ENCODE measurements around the gene TNFRSF14.
A peak's percentile ranks its signal among the peaks of the same experiment; 100 is the strongest.

The TNFRSF14 gene

GRCh38 chr1:2525920-2526823 lies 30.0 kb upstream of the TNFRSF14 start, which contains the start of gene PANK4:
PANK4 (minus strand) TSS chr1:2526596; CDS start chr1:2526587, 9 bp downstream.
- Histone ChIP-seq H3K4me3 (ENCODE audit: low read length) (peak within 1 kb of the TSS; percentile 86), H3K27ac (ENCODE audit: low read depth, low read length) (peak within 1 kb of the TSS; percentile 75), H3K27me3 (ENCODE audit: control insufficient read depth, insufficient read depth, low read length) (peaks cover 7% of the 10 kb centered on the region), H3K9ac (ENCODE audit: low read length) (peak within 1 kb of the TSS; percentile 66), H3K4me1 (ENCODE audit: control insufficient read depth, insufficient read depth, low read length) (peaks cover 18% of the 10 kb centered on the region), H3K36me3 (ENCODE audit: control insufficient read depth, insufficient read depth, low read length) (no peaks in the 10 kb centered on the region)

GRCh38 chr1:2526824-2527555 lies 29.2 kb upstream of the TNFRSF14 start:
- Histone ChIP-seq H3K4me1 (ENCODE audit: control insufficient read depth, insufficient read depth, low read length) (peaks cover 18% of the 10 kb centered on the region), H3K9ac (ENCODE audit: low read length) (no peak overlapping the region), H3K27ac (ENCODE audit: low read depth, low read length) (no peak overlapping the region), H3K4me3 (ENCODE audit: low read length) (peak overlapping the region; percentile 49), H3K27me3 (ENCODE audit: control insufficient read depth, insufficient read depth, low read length) (peaks cover 15% of the 10 kb centered on the region), H3K36me3 (ENCODE audit: control insufficient read depth, insufficient read depth, low read length) (no peaks in the 10 kb centered on the region)

DNA sequence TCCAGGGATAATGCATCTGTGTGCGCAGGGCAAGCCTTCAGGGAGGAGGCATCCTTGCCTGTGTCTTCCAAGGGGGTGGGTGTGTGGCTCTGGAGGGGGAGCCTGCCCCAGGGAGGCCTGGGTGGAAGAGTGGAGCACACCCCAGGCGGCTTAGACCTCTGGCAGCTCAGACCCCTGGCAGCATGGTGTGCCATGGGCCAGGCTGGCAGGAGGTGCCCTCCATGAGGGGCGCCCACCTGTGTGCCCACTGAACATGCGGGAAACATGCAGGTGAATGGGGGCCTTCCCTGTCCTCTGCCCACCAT lies 28.7 kb upstream of the TNFRSF14 start:
- Histone ChIP-seq H3K27me3 (ENCODE audit: control insufficient read depth, insufficient read depth, low read length) (peaks cover 19% of the 10 kb centered on the region), H3K36me3 (ENCODE audit: control insufficient read depth, insufficient read depth, low read length) (no peaks in the 10 kb centered on the region), H3K4me3 (ENCODE audit: low read length) (no peak overlapping the region), H3K9ac (ENCODE audit: low read length) (no peak overlapping the region), H3K27ac (ENCODE audit: low read depth, low read length) (no peak overlapping the region), H3K4me1 (ENCODE audit: control insufficient read depth, insufficient read depth, low read length) (peaks cover 18% of the 10 kb centered on the region)

- Histone ChIP-seq H3K27me3 (ENCODE audit: control insufficient read depth, insufficient read depth, low read length) (peaks cover 19% of the 10 kb centered on the region), H3K9ac (ENCODE audit: low read length) (no peak overlapping the region), H3K4me1 (ENCODE audit: control insufficient read depth, insufficient read depth, low read length) (peaks cover 18% of the 10 kb centered on the region), H3K4me3 (ENCODE audit: low read length) (no peak overlapping the region), H3K27ac (ENCODE audit: low read depth, low read length) (no peak overlapping the region), H3K36me3 (ENCODE audit: control insufficient read depth, insufficient read depth, low read length) (no peaks in the 10 kb centered on the region)
Measured at GRCh38 chr1:2528016-2528415, 28.2 kb upstream of the TNFRSF14 start.

DNA sequence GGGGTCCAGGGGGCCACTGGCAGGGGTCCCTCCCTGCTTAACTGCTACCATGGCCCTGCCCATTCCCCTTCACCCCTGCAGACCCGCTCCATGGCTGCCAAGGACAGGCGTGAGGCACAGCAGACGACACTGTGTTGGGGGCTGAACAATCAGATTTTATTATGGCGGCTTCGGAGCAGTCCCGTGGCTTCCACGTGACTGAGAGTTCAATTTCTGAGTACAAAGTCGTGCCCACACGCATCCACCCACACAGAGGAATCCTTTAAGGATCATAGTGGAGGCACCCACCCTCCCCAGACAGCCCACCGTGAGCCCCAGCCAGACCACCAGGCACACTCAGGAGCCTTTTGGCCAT lies 27.6 kb upstream of the TNFRSF14 start:
- Histone ChIP-seq H3K36me3 (ENCODE audit: control insufficient read depth, insufficient read depth, low read length) (no peaks in the 10 kb centered on the region), H3K27me3 (ENCODE audit: control insufficient read depth, insufficient read depth, low read length) (peaks cover 19% of the 10 kb centered on the region), H3K4me1 (ENCODE audit: control insufficient read depth, insufficient read depth, low read length) (peaks cover 18% of the 10 kb centered on the region), H3K27ac (ENCODE audit: low read depth, low read length) (no peak overlapping the region), H3K4me3 (ENCODE audit: low read length) (no peak overlapping the region), H3K9ac (ENCODE audit: low read length) (no peak overlapping the region)

DNA sequence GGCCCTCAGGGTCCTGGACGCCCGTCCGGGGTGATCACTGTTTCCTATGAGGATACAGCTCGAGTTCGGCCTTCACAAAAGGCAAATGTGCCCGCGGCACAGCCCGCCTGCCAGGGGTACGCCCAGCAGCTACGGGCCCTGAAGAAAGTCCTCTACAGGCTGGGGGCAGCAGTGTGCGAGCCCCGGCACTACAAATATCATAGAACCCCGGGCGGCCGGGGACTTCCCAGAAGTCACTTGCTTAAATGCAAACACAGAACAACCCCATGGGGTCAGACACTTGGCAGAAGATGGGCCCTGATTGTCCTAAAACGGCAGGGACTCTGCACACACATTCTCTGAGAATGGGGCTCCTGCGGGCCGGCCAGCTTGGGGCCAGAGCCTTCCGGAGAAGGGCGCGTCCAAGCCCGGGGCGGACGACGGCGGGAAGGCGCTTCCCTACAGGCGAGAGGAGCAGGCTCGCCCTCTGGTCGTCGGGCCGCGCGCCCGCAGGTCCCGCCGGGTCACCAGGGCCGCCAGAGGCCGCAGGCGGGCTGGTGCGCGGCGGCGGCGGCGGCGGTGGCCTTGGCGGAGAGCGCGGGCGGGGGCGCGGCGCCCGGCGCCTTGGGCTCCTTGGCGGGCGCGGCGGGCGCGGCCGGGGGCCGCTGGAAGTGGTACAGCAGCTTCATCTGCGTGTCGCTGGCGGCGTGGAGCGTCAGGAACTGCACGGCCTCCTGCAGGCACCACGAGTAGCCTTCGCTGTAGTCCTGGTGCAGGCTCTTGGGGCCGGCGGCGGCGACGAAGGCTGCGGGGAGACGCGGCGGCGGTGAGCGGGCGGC lies 27.0 kb upstream of the TNFRSF14 start:
- H3K36me3 ChIP-seq (ENCODE audit: control insufficient read depth, insufficient read depth, low read length) = no peaks in the 10 kb centered on the region
- H3K4me3 ChIP-seq (ENCODE audit: low read length) = peak overlapping the region; percentile 48
- H3K9ac ChIP-seq (ENCODE audit: low read length) = no peak overlapping the region
- H3K27ac ChIP-seq (ENCODE audit: low read depth, low read length) = no peak overlapping the region
- peaks cover 15% of the 10 kb centered on the region for H3K4me1 ChIP-seq (ENCODE audit: control insufficient read depth, insufficient read depth, low read length)
- peaks cover 19% of the 10 kb centered on the region for H3K27me3 ChIP-seq (ENCODE audit: control insufficient read depth, insufficient read depth, low read length)

DNA sequence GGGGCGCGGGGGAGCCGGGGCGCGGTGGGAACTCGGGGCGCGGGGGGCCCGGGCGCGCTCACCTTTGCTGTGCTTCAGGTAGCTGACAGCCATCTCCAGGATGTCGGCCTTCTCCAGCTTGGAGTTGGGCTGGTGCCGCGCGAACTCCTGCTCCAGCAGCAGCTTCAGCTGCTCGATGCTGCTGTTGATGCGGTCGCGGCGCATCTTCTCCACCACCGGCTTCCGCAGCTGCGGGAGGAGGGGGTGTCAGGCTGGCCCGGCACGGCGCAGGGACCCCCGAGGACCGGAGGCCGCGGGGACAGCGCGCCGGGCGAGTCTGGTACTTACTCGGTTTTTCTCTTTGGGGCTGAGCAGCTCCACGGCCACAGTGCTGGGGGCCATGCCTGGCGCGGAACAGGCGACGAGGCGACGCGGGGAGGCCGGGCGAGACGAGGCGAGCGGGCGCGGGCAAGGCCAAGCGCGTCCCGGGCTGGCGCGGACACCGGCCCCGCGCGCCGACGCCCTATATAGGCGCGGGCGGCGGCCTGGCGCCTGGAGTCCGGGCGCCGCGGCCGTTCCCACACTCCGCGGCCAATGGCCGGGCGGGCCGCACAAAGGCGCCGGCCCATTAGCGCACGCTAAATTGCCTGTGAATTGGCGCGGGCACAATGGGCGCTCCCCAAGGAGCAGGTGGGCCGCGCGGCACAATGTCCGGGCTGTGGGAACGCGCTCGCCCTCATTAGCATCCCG lies 26.2 kb upstream of the TNFRSF14 start, which contains the start of gene HES5:
Gene HES5 (minus strand): TSS at position 480 of the 729 bp plus-strand sequence. CDS start 99 bp downstream, at position 381.
- no peak within 1 kb of the TSS for H3K27ac ChIP-seq (ENCODE audit: low read depth, low read length)
- H3K4me1 ChIP-seq (ENCODE audit: control insufficient read depth, insufficient read depth, low read length) = peaks cover 8% of the 10 kb centered on the region
- peak within 1 kb of the TSS; percentile 48 for H3K4me3 ChIP-seq (ENCODE audit: low read length)
- no peaks in the 10 kb centered on the region for H3K36me3 ChIP-seq (ENCODE audit: control insufficient read depth, insufficient read depth, low read length)
- no peak within 1 kb of the TSS for H3K9ac ChIP-seq (ENCODE audit: low read length)
- H3K27me3 ChIP-seq (ENCODE audit: control insufficient read depth, insufficient read depth, low read length) = peaks cover 19% of the 10 kb centered on the region

DNA sequence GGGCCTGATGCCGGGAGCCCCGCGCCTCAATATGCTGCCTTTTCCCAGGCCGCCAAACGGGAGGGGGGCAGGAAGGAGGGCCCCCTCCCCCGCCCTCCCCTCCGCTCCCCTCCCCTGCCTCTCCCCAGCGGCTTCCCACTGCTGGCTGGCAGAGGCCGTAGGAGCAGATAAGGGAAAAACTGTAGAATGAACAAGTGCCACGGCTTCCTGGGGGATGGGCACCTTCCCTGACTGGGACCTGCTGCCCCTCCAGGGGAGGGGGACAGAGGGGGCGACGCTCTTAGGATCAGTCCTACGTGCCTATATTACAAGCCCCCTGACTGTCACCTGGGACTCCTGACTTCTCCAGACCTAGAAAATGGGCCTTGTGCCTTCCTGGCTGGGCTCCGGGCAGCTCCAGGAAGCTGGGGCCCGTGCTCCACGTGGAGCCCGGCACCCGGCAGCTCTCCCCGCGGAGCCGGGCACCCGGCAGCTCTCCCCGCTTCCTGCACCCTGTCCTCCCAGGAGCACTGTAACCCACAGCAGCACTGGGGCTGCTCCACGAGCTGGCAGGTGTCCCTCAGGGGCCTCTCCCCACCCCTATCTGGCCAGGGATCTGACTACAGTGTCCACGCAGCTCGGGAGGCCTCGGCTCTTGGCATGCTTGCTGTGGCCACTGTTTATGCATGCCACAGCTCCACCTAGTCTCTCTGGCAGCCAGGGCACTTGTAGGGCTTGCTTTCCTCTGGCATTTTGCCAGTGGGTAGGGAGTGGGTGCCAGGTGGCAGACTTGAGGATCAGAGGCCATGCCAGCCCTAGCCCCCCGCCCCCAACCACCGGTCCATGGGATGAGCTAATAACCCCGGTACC lies 25.4 kb upstream of the TNFRSF14 start:
- no peak overlapping the region for H3K4me3 ChIP-seq (ENCODE audit: low read length)
- H3K27ac ChIP-seq (ENCODE audit: low read depth, low read length) = no peak overlapping the region
- H3K4me1 ChIP-seq (ENCODE audit: control insufficient read depth, insufficient read depth, low read length) = peaks cover 3% of the 10 kb centered on the region

GRCh38 chr1:2532485-2533160 lies 23.5 kb upstream of the TNFRSF14 start:
- H3K9ac ChIP-seq (ENCODE audit: low read length) = no peak overlapping the region
- H3K4me3 ChIP-seq (ENCODE audit: low read length) = no peak overlapping the region
- H3K4me1 ChIP-seq (ENCODE audit: control insufficient read depth, insufficient read depth, low read length) = no peaks in the 10 kb centered on the region
- no peaks in the 10 kb centered on the region for H3K36me3 ChIP-seq (ENCODE audit: control insufficient read depth, insufficient read depth, low read length)
- H3K27me3 ChIP-seq (ENCODE audit: control insufficient read depth, insufficient read depth, low read length) = peaks cover 32% of the 10 kb centered on the region
- no peak overlapping the region for H3K27ac ChIP-seq (ENCODE audit: low read depth, low read length)

More for the DNA sequence above, 25.4 kb upstream of the TNFRSF14 start:
- Histone ChIP-seq H3K9ac (ENCODE audit: low read length) (no peak overlapping the region), H3K36me3 (ENCODE audit: control insufficient read depth, insufficient read depth, low read length) (no peaks in the 10 kb centered on the region), H3K27me3 (ENCODE audit: control insufficient read depth, insufficient read depth, low read length) (peaks cover 22% of the 10 kb centered on the region)

GRCh38 chr1:2533365-2533764 lies 22.8 kb upstream of the TNFRSF14 start:
- Histone ChIP-seq H3K27me3 (ENCODE audit: control insufficient read depth, insufficient read depth, low read length) (peaks cover 33% of the 10 kb centered on the region), H3K4me3 (ENCODE audit: low read length) (no peak overlapping the region), H3K4me1 (ENCODE audit: control insufficient read depth, insufficient read depth, low read length) (no peaks in the 10 kb centered on the region), H3K9ac (ENCODE audit: low read length) (no peak overlapping the region), H3K27ac (ENCODE audit: low read depth, low read length) (no peak overlapping the region), H3K36me3 (ENCODE audit: control insufficient read depth, insufficient read depth, low read length) (no peaks in the 10 kb centered on the region)

GRCh38 chr1:2534315-2534686 lies 21.9 kb upstream of the TNFRSF14 start:
- Histone ChIP-seq H3K27me3 (ENCODE audit: control insufficient read depth, insufficient read depth, low read length) (peaks cover 33% of the 10 kb centered on the region), H3K4me1 (ENCODE audit: control insufficient read depth, insufficient read depth, low read length) (no peaks in the 10 kb centered on the region), H3K27ac (ENCODE audit: low read depth, low read length) (no peak overlapping the region), H3K9ac (ENCODE audit: low read length) (no peak overlapping the region), H3K4me3 (ENCODE audit: low read length) (no peak overlapping the region), H3K36me3 (ENCODE audit: control insufficient read depth, insufficient read depth, low read length) (no peaks in the 10 kb centered on the region)
